ENCODE measurements around the gene AKR1B15. TPM values are rescaled to one million over a fixed set of nuclear protein-coding genes. Genes with fewer than 3 reads are reported as not detected.

AKR1B15 gene
- total RNA-seq, 1 experiment from 2014 or later, result not detected

GRCh38 chr7:134533288-134533771, 15.6 kb upstream of the AKR1B15 start:
- no peaks in the 10 kb centered on the region for H3K36me3 ChIP-seq (ENCODE audit: control insufficient read depth in 1 of 2, insufficient read depth in 2 of 2, low read length in 2 of 2)
- no peaks in the 10 kb centered on the region for H3K9me3 ChIP-seq (ENCODE audit: control insufficient read depth in 1 of 2, insufficient read depth in 1 of 2, low read depth in 1 of 2, low read length in 2 of 2)
- no TSS peak for BruUV-seq (replicated peaks)
- DNase-seq (ENCODE audit: low read depth, low spot score) (no peak), ATAC-seq (peak; percentile 80)
- RAD21 ChIA-PET (ENCODE audit: low non-redundant PET in 1 of 2, low total read pairs in 2 of 2, uncharacterized antibody in 2 of 2, unreplicated experiment in 2 of 2), result no interaction called here
- no peaks in the 10 kb centered on the region for H4K20me1 ChIP-seq (ENCODE audit: insufficient read depth)
- no peaks in the 10 kb centered on the region for H3K79me2 ChIP-seq (ENCODE audit: insufficient read depth, low read length)
- no peak overlapping the region for H3K9ac ChIP-seq (ENCODE audit: low read length)
- CTCF ChIA-PET, result no interaction called here
- H3K27me3 ChIP-seq (ENCODE audit: insufficient read depth, low read length), result peaks cover 8% of the 10 kb centered on the region; the same call in 1 of the 2 replicates
- POLR2A ChIA-PET, result no interaction called here
- H2AFZ ChIP-seq (ENCODE audit: low read depth, low read length, poor library complexity, severe bottlenecking), result no peak overlapping the region
- peaks cover 9 to 21% of the 10 kb centered on the region in 2 experiments for H3K4me1 ChIP-seq (ENCODE audit: control insufficient read depth in 1 of 2, insufficient read depth in 2 of 2, low read length in 2 of 2)
- no peak overlapping the region for H3K27ac ChIP-seq (ENCODE audit: low read depth, low read length)
- TF ChIP-seq CBX3 (IDR thresholded peaks at IDR 0.05; ENCODE audit: low read depth) (no peak), CEBPB (IDR thresholded peaks at IDR 0.05; ENCODE audit: low read depth) (no peak), JUND (IDR thresholded peaks at IDR 0.05) (peak; percentile 28)
- intact Hi-C loops (cut with micrococcal nuclease), result no loop called here
- H3K4me3 ChIP-seq (replicated peaks in 1 of 2; ENCODE audit: low read depth in 1 of 2, low read length in 2 of 2), result no peak overlapping the region
- no peaks in the 10 kb centered on the region for H3K9me2 ChIP-seq (ENCODE audit: insufficient read depth)
- peak overlapping the region; percentile 50 for H3K4me2 ChIP-seq (ENCODE audit: low read length)

DNA sequence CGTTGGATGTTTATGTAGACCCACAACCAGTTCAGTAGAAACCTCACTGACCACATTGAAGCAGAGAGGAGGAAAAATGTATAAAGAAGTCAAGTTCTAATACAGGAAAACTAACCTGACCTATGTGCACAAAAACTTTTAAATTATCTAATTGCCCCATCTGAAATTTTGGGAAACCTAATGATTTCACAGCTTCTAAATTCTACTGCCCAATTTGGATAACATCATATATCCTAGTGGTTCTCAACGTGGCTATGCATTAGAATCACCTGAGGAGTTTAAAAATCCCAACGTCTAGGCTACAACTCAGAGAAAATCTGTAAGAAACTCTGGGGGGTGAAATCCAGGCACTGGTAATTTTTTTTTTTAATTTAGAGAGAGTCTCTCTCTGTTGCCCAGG, 14.3 kb upstream of the AKR1B15 start:
- intact Hi-C loops (cut with micrococcal nuclease), result no loop called here
- H3K36me3 ChIP-seq (ENCODE audit: control insufficient read depth in 1 of 2, insufficient read depth in 2 of 2, low read length in 2 of 2), result no peaks in the 10 kb centered on the region
- no peak for DNase-seq (ENCODE audit: low read depth, low spot score)
- H3K4me1 ChIP-seq (ENCODE audit: control insufficient read depth in 1 of 2, insufficient read depth in 2 of 2, low read length in 2 of 2), result peaks cover 9 to 21% of the 10 kb centered on the region in 2 experiments
- H3K79me2 ChIP-seq (ENCODE audit: insufficient read depth, low read length), result no peaks in the 10 kb centered on the region
- H2AFZ ChIP-seq (ENCODE audit: low read depth, low read length, poor library complexity, severe bottlenecking), result no peak overlapping the region
- ATAC-seq, result no peak
- ChIA-PET POLR2A (no interaction called here), CTCF (no interaction called here), RAD21 (ENCODE audit: low non-redundant PET in 1 of 2, low total read pairs in 2 of 2, uncharacterized antibody in 2 of 2, unreplicated experiment in 2 of 2) (no interaction called here)
- H4K20me1 ChIP-seq (ENCODE audit: insufficient read depth), result no peaks in the 10 kb centered on the region
- no peaks in the 10 kb centered on the region for H3K9me3 ChIP-seq (ENCODE audit: control insufficient read depth in 1 of 2, insufficient read depth in 1 of 2, low read depth in 1 of 2, low read length in 2 of 2)
- peaks cover 6% of the 10 kb centered on the region; the same call in 1 of the 2 replicates for H3K27me3 ChIP-seq (ENCODE audit: insufficient read depth, low read length)
- H3K9me2 ChIP-seq (ENCODE audit: insufficient read depth), result no peaks in the 10 kb centered on the region
- H3K4me2 ChIP-seq (ENCODE audit: low read length), result no peak overlapping the region
- TF ChIP-seq POLR2A (IDR thresholded peaks at IDR 0.05; ENCODE audit: borderline replicate concordance, extremely low read depth, insufficient read depth, insufficient read length), result no peak
- TF ChIP-seq, protein P1, sequence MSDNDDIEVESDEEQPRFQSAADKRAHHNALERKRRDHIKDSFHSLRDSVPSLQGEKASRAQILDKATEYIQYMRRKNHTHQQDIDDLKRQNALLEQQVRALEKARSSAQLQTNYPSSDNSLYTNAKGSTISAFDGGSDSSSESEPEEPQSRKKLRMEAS (IDR thresholded peaks at IDR 0.05), result no peak
- no peak for TF ChIP-seq CBX3 (IDR thresholded peaks at IDR 0.05; ENCODE audit: low read depth)
- TF ChIP-seq, protein P2, sequence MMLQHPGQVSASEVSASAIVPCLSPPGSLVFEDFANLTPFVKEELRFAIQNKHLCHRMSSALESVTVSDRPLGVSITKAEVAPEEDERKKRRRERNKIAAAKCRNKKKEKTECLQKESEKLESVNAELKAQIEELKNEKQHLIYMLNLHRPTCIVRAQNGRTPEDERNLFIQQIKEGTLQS (IDR thresholded peaks at IDR 0.05), result no peak
- no peak for TF ChIP-seq ELF1 (IDR thresholded peaks at IDR 0.05; ENCODE audit: borderline replicate concordance, low read depth)
- TF ChIP-seq SRF (IDR thresholded peaks at IDR 0.05; ENCODE audit: low read depth), result no peak
- TF ChIP-seq EZH2phosphoT487 (IDR thresholded peaks at IDR 0.05; ENCODE audit: borderline replicate concordance), result no peak
- TF ChIP-seq CTCF (IDR thresholded peaks at IDR 0.05 in 2 of 3, conservative IDR thresholded peaks at IDR 0.05 in 1 of 3; ENCODE audit: borderline replicate concordance in 1 of 3, insufficient read depth in 1 of 3, low read depth in 2 of 3, low read length in 2 of 3), result no peak
- no peak for TF ChIP-seq EZH2 (IDR thresholded peaks at IDR 0.05)
- TF ChIP-seq RAD21 (IDR thresholded peaks at IDR 0.05; ENCODE audit: low read depth), result no peak
- TF ChIP-seq JUND (IDR thresholded peaks at IDR 0.05), result no peak
- no peak for TF ChIP-seq YY1 (IDR thresholded peaks at IDR 0.05; ENCODE audit: extremely low read depth, insufficient replicate concordance, low read depth, low read length)
- TF ChIP-seq, protein P3, sequence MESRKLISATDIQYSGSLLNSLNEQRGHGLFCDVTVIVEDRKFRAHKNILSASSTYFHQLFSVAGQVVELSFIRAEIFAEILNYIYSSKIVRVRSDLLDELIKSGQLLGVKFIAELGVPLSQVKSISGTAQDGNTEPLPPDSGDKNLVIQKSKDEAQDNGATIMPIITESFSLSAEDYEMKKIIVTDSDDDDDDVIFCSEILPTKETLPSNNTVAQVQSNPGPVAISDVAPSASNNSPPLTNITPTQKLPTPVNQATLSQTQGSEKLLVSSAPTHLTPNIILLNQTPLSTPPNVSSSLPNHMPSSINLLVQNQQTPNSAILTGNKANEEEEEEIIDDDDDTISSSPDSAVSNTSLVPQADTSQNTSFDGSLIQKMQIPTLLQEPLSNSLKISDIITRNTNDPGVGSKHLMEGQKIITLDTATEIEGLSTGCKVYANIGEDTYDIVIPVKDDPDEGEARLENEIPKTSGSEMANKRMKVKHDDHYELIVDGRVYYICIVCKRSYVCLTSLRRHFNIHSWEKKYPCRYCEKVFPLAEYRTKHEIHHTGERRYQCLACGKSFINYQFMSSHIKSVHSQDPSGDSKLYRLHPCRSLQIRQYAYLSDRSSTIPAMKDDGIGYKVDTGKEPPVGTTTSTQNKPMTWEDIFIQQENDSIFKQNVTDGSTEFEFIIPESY (IDR thresholded peaks at IDR 0.05; ENCODE audit: extremely low read depth, insufficient replicate concordance, low read length), result no peak
- no peak for TF ChIP-seq SIN3A (IDR thresholded peaks at IDR 0.05; ENCODE audit: low read depth)
- H3K9ac ChIP-seq (ENCODE audit: low read length), result no peak overlapping the region
- no peak overlapping the region for H3K4me3 ChIP-seq (replicated peaks in 1 of 2; ENCODE audit: low read depth in 1 of 2, low read length in 2 of 2)
- no TSS peak for BruUV-seq (replicated peaks)
- H3K27ac ChIP-seq (ENCODE audit: low read depth, low read length), result no peak overlapping the region
